ENCODE results near the gene NSUN4.

Gene NSUN4

GRCh38 chr1:46409063-46409372, 68.4 kb downstream of the NSUN4 start:
- Histone ChIP-seq H3K4me1 (peaks cover 5% of the 10 kb centered on the region), H3K4me3 (ENCODE audit: low read depth, low read length) (no peak overlapping the region), H3K9me3 (ENCODE audit: control insufficient read depth, low read length) (no peaks in the 10 kb centered on the region), H2AFZ (no peak overlapping the region), H3K27ac (no peak overlapping the region), H3K79me2 (no peaks in the 10 kb centered on the region), H3K36me3 (ENCODE audit: control insufficient read depth, insufficient read depth, low read length) (no peaks in the 10 kb centered on the region), H3K27me3 (ENCODE audit: control insufficient read depth, insufficient read depth, low read length) (no peaks in the 10 kb centered on the region), H3K4me2 (ENCODE audit: low read length) (no peak overlapping the region), H3K9ac (no peak overlapping the region)
- no peak for TF ChIP-seq CTCF (IDR thresholded peaks at IDR 0.05)

- H2AFZ ChIP-seq = no peak overlapping the region
- no peaks in the 10 kb centered on the region for H3K79me2 ChIP-seq
- no peak overlapping the region for H3K27ac ChIP-seq
- no peaks in the 10 kb centered on the region for H3K9me3 ChIP-seq (ENCODE audit: control insufficient read depth, low read length)
- no peak overlapping the region for H3K9ac ChIP-seq
- TF ChIP-seq CTCF (IDR thresholded peaks at IDR 0.05) = no peak
- peaks cover 5% of the 10 kb centered on the region for H3K4me1 ChIP-seq
- H3K27me3 ChIP-seq (ENCODE audit: control insufficient read depth, insufficient read depth, low read length) = no peaks in the 10 kb centered on the region
- H3K36me3 ChIP-seq (ENCODE audit: control insufficient read depth, insufficient read depth, low read length) = no peaks in the 10 kb centered on the region
- no peak overlapping the region for H3K4me3 ChIP-seq (ENCODE audit: low read depth, low read length)
- H3K4me2 ChIP-seq (ENCODE audit: low read length) = no peak overlapping the region
Observed at GRCh38 chr1:46410156-46411009, 69.8 kb downstream of the NSUN4 start.

- Histone ChIP-seq H3K4me3 (ENCODE audit: low read depth, low read length) (no peak overlapping the region), H3K9ac (no peak overlapping the region), H3K4me1 (peaks cover 5% of the 10 kb centered on the region), H3K4me2 (ENCODE audit: low read length) (no peak overlapping the region), H3K27ac (no peak overlapping the region), H3K79me2 (no peaks in the 10 kb centered on the region), H3K36me3 (ENCODE audit: control insufficient read depth, insufficient read depth, low read length) (no peaks in the 10 kb centered on the region), H3K9me3 (ENCODE audit: control insufficient read depth, low read length) (no peaks in the 10 kb centered on the region), H3K27me3 (ENCODE audit: control insufficient read depth, insufficient read depth, low read length) (no peaks in the 10 kb centered on the region), H2AFZ (no peak overlapping the region)
- no peak for TF ChIP-seq CTCF (IDR thresholded peaks at IDR 0.05)
Observed at GRCh38 chr1:46411010-46411405, 70.4 kb downstream of the NSUN4 start.
